Endometrium (tissue), 2 donors: Measurements from ENCODE around the gene AUNIP.
"Not testable (repeated sequence)": the region's sequence is repeated elsewhere in the genome, so short reads cannot be mapped to it uniquely, and the experiment has no call there.

ENCODE experiments used
- FAIRE-seq: peaks from 2 replicates; lab custom pipeline; 2012; peaks lifted over from hg19 to GRCh38; lab: Jason Lieb, UNC
- donor health status: control.
- donor health status: control.

AUNIP gene

DNA sequence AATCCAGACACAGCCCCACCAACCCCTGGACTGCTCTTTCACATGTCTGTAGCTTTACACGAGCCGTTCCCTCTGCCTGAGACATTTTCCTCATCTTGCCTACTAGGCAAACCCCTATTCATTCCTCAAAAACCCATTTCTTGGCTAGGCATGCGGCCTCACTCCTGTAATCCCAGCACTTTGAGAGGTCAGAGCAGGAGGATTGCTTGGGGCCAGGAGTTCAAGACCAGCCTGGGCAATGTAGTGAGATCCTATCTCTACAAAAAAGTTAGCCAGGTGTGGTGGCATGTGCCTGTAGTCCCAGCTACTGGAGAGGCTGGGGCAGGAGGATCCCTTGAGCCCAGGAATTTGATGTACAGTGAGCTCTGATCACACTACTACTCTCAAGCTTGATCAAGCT, 5.2 kb upstream of the AUNIP start:
- no peak for FAIRE-seq

DNA sequence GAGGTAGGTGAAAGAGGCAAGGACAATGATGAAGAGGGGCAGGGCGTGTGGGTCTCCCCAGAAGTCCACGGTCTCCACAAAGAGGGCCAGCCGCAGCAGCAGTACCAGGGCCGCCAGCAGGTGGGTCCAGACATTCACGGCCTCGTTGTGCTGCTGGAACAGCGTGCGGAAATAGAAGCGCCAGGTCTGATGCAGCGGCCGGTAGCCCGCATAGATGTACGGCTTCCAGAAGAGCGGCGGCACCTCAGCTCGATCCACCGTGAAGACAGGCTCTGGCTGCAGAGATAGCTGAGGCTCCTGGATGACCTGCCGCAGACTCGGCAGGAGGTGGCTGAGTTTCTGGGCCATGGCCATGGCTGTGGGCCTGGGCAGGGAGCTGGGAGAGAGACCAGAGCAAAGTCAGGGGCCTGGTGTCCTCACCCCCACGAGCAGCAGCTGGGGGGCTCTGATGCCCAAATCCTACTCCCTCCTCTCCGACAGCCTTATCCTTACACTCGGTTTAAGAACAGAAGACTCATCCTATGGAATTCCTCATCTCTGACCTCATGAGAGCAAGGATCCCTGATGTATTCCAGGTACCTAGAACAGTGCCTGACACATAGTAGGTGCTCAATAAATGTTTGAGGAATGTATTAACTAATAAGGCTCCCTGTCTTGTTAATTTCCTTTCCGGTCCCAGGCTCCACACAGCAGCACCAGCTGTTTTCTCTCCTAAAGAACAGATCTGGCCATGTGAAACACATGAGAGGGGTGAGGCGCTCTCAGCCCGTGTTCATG, 4.4 kb upstream of the AUNIP start:
- FAIRE-seq: no peak

- FAIRE-seq: no peak
Measured at GRCh38 chr1:25862785-25863485, 3.7 kb upstream of the AUNIP start.

GRCh38 chr1:25861316-25862286, 2.3 kb upstream of the AUNIP start:
- FAIRE-seq: no peak

DNA sequence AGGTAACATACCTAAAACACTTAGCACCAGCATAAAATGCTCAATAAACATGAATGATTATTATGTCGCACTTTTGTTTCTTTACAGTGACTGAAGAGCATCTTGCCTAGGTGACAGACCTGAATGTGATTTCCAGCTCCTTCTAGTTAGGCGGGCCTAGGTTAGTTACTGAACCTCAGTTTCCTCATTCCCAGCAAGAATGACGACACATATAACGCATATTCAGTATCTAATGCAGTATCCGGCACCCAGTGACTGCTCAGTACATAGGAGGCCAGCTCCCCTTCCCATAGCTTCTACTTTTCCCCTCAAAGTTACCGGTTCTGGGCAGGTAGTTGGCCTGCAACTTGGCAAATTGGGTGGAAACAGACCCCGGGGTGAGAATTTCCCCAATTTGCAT, 763 bp downstream of the AUNIP start:
- no peak for FAIRE-seq

DNA sequence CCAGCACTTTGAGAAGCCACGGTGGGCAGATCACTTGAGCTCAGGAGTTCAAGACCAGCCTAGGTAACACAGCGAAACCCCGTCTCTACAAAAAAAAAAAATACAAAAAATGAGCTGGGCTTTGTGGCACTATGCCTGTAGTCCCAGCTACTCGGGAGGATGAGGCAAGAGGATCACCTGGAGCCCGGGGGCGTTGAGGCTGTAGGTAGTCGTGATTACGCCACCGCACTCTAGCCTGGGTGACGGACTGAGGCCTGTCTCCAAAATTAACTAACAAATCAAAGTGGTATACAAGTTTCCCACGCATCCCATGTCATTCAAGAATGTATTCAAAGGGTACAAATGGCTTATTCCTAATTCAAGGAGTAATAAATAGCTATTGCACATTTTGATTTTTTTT, 2.4 kb downstream of the AUNIP start:
- FAIRE-seq: no peak

DNA sequence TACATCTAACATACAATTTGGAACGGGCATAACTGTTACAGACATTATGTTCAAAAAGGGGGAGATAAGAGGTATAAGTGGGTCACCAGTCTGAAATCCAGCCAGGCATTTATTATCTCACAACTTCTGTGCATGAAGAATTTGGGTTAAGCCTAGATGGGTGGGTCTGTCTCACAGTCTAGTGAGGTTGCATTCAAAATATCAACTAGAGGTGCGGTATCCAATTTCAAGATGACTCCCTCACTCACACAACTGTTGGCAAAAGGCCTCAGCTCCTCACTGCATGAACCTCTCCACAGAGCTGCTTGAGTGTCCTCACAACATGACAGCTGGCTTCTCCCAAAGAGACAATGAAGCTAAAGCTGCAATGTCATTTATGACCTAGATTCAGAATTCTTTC, 4.7 kb downstream of the AUNIP start:
- no peak for FAIRE-seq

DNA sequence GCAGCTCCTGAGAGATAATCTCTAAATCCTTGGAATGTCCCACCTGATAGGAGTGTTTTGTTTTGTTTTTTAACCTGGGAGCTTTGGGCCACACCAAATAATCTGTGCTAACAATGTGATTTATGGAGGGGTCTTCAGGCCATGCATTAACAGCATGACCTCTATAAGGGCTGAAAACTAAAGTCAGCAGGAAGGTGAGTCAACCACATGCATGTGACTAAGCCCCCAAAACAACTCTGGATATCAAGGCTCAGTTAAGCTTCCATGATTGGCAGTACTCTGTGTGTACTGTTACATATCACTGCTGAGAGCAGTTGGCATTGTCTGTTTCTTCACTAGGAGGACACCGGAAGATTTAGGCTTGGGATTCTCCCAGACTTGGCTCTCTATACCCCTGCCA, 10.7 kb downstream of the AUNIP start:
- FAIRE-seq: no peak

- no peak for FAIRE-seq
Measured at GRCh38 chr1:25847929-25848328, 11.3 kb downstream of the AUNIP start.

DNA sequence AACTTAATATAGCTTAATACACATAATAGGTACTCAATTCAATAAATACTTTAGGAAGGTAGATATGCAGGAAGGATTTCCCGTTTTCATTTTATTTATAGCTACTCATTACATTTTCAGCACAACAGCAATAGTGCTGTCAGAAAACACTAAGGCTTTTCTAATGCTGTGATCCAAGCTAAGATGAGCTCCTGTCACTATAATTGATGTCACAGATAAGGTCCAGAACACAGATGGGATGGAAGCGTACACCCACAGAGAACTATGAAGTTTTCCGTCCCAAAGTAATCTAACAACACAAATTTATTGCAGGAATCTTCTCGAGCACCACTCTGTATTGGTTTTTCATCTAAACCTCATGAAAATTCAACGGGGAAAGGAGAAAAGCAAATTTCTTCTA, 13.6 kb downstream of the AUNIP start:
- FAIRE-seq: no peak

DNA sequence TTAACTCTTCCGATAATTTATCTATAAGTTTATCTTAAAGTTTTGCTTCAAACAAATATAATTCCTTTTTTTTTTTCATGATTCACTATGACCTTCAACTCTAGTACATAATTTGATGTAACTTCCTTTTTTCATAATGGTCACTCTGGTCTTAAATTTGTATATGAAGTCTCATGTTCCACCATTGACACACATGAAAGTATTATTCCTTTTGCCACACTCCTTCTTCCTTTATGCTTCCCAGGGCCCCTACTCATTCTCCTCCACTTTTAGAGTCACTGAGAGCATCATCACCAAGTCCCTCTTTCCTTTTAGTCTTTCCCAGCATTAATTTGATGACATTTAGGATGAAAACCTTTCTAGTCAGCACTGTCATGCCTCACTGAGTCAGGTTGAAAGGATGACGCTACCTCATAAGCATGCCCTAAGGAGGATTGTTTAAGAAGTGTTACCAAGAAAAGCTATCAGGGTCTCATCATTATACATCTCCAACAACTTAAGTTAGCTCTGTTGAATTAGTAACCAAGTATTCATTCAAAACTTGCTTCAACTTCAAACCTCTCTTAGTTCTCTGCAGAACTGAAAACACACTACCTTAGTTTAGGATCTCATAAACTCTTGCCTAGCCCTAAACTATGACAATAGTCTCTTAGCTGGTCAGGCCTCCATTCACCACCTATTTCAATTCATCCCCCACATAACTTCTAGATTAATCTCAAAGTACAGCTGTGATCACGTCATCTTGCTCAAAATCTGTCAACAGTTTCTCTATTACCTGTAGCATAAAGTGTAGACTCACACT, 14.5 kb downstream of the AUNIP start:
- FAIRE-seq: no peak

DNA sequence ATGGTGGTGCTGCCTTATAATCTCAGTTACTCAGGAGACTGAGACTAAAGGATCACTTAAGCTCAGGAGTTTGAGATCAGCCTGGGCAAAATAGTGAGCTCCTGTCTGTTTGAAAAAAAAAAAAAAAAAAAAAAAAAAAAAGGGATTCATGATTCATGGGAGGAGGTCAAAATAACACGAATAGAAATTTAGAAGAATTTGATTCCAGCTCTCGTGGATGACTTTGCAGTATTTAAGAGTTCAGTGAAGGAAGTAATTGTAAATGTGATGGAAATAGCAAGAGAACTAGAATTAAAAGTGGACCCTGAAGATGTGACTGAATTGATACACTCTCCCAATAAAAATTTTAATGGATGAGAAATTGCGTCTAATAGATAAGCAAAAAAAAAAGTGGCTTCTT, 15.8 kb downstream of the AUNIP start:
- FAIRE-seq: no peak

GRCh38 chr1:25839808-25840207, 19.4 kb downstream of the AUNIP start:
- FAIRE-seq: not testable (repeated sequence)

DNA sequence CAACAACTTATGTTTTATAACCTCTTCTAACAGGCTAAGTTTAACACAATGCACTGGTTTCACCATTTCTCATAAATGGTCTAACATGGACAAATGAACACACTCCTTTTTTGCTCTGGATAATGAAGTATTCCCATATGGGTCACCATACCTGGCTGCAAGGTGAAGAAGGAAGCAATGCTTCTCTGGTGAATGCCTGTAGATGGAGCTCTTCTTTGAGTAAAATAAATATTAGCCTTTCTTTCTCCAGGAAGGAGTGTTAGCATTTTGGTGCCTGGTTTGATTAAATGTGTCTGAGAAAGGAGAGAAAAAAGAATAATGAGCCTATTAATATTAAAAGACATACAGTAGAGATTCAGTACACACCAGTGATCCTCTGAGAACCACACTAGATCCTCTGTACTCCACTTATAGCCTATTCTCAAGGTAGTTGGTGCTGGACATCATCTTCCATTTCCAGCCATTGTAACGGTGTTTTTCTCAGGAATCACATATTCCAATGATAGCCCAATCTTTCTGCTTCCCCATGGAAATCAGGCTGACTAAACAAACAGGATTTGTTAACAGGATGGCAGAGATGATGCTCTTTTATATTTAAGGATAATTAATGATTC, 21.9 kb downstream of the AUNIP start:
- FAIRE-seq: no peak

DNA sequence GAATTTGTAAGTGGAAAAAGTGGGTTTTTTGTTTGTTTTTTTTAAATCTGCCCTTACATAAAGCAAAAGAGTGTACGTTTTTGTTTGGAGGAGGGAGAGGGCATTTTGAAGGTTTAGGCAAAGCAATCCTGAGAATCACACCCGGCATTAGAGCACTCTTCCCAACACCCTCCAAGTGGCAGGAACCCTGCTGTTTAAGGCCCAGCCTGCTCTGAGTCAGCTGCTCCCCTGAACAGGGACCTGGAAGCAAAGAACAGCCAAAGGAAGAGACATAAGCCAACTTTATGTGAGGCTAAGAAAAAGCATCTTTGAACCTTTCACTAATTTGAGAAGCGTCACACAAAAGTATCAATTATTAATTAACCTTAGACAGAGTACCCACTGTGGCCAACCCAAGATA, 22.6 kb downstream of the AUNIP start:
- no peak for FAIRE-seq

- FAIRE-seq: no peak
Measured at GRCh38 chr1:25834894-25835293, 24.4 kb downstream of the AUNIP start.

DNA sequence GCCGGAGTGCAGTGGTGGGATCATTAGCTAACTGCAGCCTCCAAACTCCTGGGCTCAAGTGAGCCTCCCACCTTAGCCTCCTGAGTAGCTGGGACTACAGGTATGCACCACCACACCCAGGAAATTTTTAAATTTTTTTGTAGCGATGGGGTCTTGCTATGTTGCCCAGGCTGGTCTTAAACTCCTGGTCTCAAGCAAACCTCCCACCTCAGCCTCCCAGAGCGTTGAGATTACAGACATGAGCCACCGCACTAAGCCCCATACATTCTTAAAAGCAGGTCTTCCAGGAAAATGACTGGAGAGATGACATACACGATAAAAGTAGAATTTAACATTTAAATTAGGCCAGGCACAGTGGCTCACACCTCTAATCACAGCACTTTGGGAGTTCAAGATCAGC, 26.1 kb downstream of the AUNIP start:
- FAIRE-seq: no peak

GRCh38 chr1:25832336-25833037, 26.8 kb downstream of the AUNIP start:
- FAIRE-seq: no peak

DNA sequence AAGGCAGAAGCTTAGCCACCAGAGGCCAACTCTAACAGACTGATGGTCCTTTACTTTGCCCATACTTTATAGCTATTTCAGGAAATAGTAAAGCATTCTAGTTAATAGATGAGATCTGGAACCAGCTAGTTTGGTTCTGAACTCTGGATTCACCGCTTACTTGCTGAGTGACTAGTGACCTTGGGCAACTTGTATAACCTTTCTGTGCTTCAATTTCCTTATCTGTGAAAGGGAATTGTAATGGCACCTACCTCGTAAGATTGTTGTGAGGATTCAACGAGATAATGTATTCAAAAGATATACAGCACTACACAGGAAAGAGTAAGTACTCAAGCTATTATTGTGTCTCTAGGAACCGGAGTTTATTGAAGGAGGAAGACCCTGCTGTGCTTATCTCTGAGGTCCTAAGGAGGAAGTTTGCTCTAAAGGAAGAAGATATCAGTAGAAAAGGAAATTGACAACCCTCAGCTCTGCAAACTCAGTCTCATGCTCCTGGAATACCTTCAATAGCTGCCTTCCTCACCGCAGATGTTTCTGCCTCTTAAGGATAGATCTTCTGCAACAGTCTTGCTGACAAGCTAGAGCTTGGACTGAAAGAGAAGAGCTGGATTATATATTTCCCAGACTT, 27.6 kb downstream of the AUNIP start:
- FAIRE-seq: no peak

DNA sequence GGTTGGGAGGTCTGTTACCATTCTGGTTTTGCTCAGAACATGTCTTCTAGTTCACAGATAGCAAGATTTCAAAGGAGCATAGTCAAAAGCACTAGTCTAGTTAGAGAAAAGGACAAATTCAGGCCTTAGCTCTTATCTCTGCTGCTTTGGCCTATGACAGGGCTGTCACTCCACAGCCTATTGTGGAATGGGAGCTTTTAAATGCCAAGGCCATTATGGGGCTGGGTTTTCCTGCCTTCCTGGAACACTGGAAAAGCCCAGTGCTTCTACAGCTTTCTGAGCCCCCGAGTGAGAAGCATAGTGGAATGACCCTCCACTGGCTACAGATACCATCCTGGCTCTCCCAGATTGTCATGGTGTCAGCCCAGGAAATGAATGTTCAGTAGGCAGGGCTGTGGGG, 30.2 kb downstream of the AUNIP start:
- FAIRE-seq: no peak
